Mesenchymal stem cell (in vitro differentiated cells and primary cell): ENCODE measurements around the gene CHEK2.

Experiments used
- DNase-seq: peaks from one replicate; pipeline ENCODE4 v3.0.0-alpha.2; 2013
- H2AFZ ChIP-seq: one replicate; pipeline ENCODE4 v1.6.1; 2013; ENCODE audit warnings: low read depth, mild to moderate bottlenecking, control low read depth, inconsistent platforms, low read length, moderate library complexity
- H2AK5ac ChIP-seq: 2 replicates; pipeline ENCODE4 v1.6.1; 2013; ENCODE audit warnings: low read length, moderate library complexity, mild to moderate bottlenecking, inconsistent platforms; ENCODE audit not compliant: severe bottlenecking
- H2BK120ac ChIP-seq: one replicate; pipeline ENCODE4 v1.6.1; 2013; ENCODE audit warnings: low read depth, mild to moderate bottlenecking, inconsistent platforms, low read length, moderate library complexity
- H2BK12ac ChIP-seq, 2 experiments: one replicate each; pipeline ENCODE4 v1.6.1; 2013; ENCODE audit warnings: inconsistent platforms in 2 of 2, low read length in 2 of 2, mild to moderate bottlenecking in 2 of 2, moderate library complexity in 2 of 2, control low read depth in 1 of 2
- H2BK15ac ChIP-seq: one replicate; pipeline ENCODE4 v1.6.1; 2013; ENCODE audit warnings: mild to moderate bottlenecking, low read depth, inconsistent platforms; ENCODE audit not compliant: poor library complexity, severe bottlenecking
- H2BK5ac ChIP-seq: 2 replicates; pipeline ENCODE4 v1.6.1; 2013; ENCODE audit warnings: low read depth, mild to moderate bottlenecking, low read length, control low read depth, inconsistent platforms; ENCODE audit not compliant: poor library complexity, severe bottlenecking
- H3K14ac ChIP-seq, 2 experiments: one replicate each; pipeline ENCODE4 v1.6.1; 2013; ENCODE audit warnings: inconsistent platforms in 2 of 2, low read length in 2 of 2, control low read depth in 1 of 2, mild to moderate bottlenecking in 1 of 2, moderate library complexity in 1 of 2
- H3K18ac ChIP-seq, 2 experiments: one replicate each; pipeline ENCODE4 v1.6.1; 2013; ENCODE audit warnings: inconsistent platforms in 2 of 2, low read length in 2 of 2, control low read depth in 1 of 2, low read depth in 1 of 2, mild to moderate bottlenecking in 1 of 2
- H3K23ac ChIP-seq, 2 experiments: one replicate each; pipeline ENCODE4 v1.6.1; 2013; ENCODE audit warnings: inconsistent platforms in 2 of 2, low read length in 2 of 2, mild to moderate bottlenecking in 2 of 2, moderate library complexity in 2 of 2, control low read depth in 1 of 2
- H3K27ac ChIP-seq: 2 replicates; pipeline ENCODE4 v1.5.1; 2013; ENCODE audit warnings: mild to moderate bottlenecking, moderate library complexity, low read length, control low read depth, inconsistent platforms; ENCODE audit not compliant: poor library complexity, severe bottlenecking
- H3K27me3 ChIP-seq, 2 experiments: 2 replicates each; pipeline versions ENCODE4 v1.6.1 to v1.7.0; 2013; ENCODE audit warnings: low read length in 2 of 2, mild to moderate bottlenecking in 2 of 2, moderate library complexity in 2 of 2, control low read depth in 1 of 2, inconsistent platforms in 1 of 2; ENCODE audit not compliant: control insufficient read depth in 1 of 2, insufficient read depth in 1 of 2
- H3K36me3 ChIP-seq, 2 experiments: 2 replicates each; pipeline versions ENCODE4 v1.6.1 to v1.7.0; 2013; ENCODE audit warnings: low read length in 2 of 2, control low read depth in 1 of 2, inconsistent platforms in 1 of 2, low read depth in 1 of 2, mild to moderate bottlenecking in 1 of 2; ENCODE audit not compliant: insufficient read depth in 2 of 2, control insufficient read depth in 1 of 2
- H3K4ac ChIP-seq, 2 experiments: one replicate each; pipeline ENCODE4 v1.6.1; 2013; ENCODE audit warnings: inconsistent platforms in 2 of 2, low read length in 2 of 2, mild to moderate bottlenecking in 2 of 2, moderate library complexity in 2 of 2, control low read depth in 1 of 2, low read depth in 1 of 2
- H3K4me1 ChIP-seq: 2 replicates; pipeline ENCODE4 v1.6.1; 2013; ENCODE audit warnings: low read depth, low read length, control low read depth; ENCODE audit not compliant: control insufficient read depth, insufficient read depth
- H3K4me2 ChIP-seq: 2 replicates; pipeline ENCODE4 v1.6.1; 2013; ENCODE audit warnings: low read length, mild to moderate bottlenecking, inconsistent platforms; ENCODE audit not compliant: poor library complexity, severe bottlenecking
- H3K4me3 ChIP-seq, 2 experiments: 2 replicates each; pipeline versions ENCODE4 v1.5.1 to v1.7.0; 2013; ENCODE audit warnings: low read length in 2 of 2, mild to moderate bottlenecking in 2 of 2, control low read depth in 1 of 2, low read depth in 1 of 2; ENCODE audit not compliant: insufficient read depth in 1 of 2
- H3K79me1 ChIP-seq: replicated peaks from 2 replicates; pipeline ENCODE4 v1.6.1; 2013; ENCODE audit warnings: mild to moderate bottlenecking, control low read depth, low read length, inconsistent platforms; ENCODE audit not compliant: poor library complexity, severe bottlenecking
- H3K9ac ChIP-seq: 2 replicates; pipeline ENCODE4 v1.7.0; 2013; ENCODE audit warnings: mild to moderate bottlenecking, low read length, moderate library complexity
- H3K9me3 ChIP-seq: 2 replicates; pipeline ENCODE4 v1.7.0; 2013; ENCODE audit warnings: mild to moderate bottlenecking, low read length; ENCODE audit not compliant: control insufficient read depth
- H4K8ac ChIP-seq: one replicate; pipeline ENCODE4 v1.6.1; 2013; ENCODE audit warnings: inconsistent platforms, mild to moderate bottlenecking, low read length, moderate library complexity
- H4K91ac ChIP-seq: one replicate; pipeline ENCODE4 v1.6.1; 2013; ENCODE audit warnings: mild to moderate bottlenecking, low read length, inconsistent platforms
- WGBS: methylation state at CpG from one replicate; pipeline ENCODE4 v1.1.7; 2013; ENCODE audit warnings: mixed read lengths; 5-methylcytosine and 5-hydroxymethylcytosine counted together

Gene CHEK2

DNA sequence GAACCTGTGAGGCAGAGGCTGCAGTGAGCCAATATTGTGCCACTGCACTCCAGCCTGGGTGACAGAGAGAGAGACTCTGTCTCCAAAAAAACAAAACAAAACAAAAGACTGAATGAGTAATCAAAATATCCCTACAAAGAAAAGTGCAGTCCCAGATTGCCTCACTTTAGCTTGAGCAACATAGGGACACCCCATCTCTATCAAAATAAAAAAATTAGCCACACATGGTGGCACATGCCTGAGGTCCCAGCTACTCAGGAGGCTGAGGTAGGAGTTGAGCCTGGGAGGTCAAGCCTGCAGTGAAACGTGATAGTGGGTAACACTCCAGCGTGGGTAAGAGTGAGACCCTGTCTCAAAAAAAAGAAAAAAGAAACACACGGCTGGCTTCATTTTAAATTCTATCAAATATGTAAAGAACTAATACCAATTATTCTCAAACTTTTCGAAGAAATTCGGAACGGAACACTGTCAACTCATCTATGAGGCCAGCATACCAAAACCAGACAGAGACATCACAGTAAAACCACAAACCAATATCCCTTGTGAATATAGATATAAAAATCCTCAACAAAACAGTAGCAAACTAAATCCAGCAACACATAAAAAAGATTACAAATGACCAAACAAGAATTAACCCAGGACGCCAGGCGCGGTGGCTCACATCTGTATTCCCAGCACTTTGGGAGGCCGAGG, 12.9 kb downstream of the CHEK2 start:
- H2BK5ac ChIP-seq = no peak overlapping the region
- H2AK5ac ChIP-seq = no peak overlapping the region
- no peak overlapping the region for H3K18ac ChIP-seq
- no peak overlapping the region for H3K4me2 ChIP-seq
- no peak overlapping the region for H2AFZ ChIP-seq
- H2BK15ac ChIP-seq = no peak overlapping the region
- H3K27ac ChIP-seq = no peak overlapping the region
- 97% methylated on average over 9 of the region's 10 CpGs for WGBS
- peaks cover under 1% of the 10 kb centered on the region for H3K79me1 ChIP-seq
- no peaks in the 10 kb centered on the region for H3K4me1 ChIP-seq
- no peak overlapping the region for H4K8ac ChIP-seq
- DNase-seq = peak; percentile 35
- no peak overlapping the region for H4K91ac ChIP-seq
- no peak overlapping the region for H3K4me3 ChIP-seq
- no peak overlapping the region for H2BK120ac ChIP-seq
- H3K4ac ChIP-seq = no peak overlapping the region
- H3K14ac ChIP-seq = no peak overlapping the region
- no peaks in the 10 kb centered on the region for H3K9me3 ChIP-seq
- H3K23ac ChIP-seq = no peak overlapping the region
- no peak overlapping the region for H2BK12ac ChIP-seq
- peaks cover 0 to 26% of the 10 kb centered on the region in 2 experiments for H3K36me3 ChIP-seq
- peak overlapping the region; percentile 36 for H3K9ac ChIP-seq
- no peaks in the 10 kb centered on the region for H3K27me3 ChIP-seq

DNA sequence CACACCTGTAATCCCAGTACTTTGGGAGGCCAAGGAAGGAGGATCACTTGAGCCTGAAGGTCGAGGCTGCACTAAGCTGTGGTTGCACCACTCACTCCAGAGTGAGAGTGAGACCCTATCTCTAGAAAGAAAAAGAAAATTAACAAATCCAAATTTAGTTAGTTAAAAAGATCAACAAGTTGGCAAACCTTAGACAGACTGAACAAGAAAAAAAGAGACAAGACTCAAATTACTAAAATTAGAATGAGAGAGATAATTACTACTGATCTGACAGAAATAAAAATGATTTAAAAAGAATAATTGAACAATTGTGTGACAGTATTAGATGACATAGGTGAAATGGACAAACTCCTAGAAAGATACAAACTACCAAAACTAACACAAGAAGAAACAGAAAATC, 13.6 kb downstream of the CHEK2 start:
- Histone ChIP-seq H3K4me3 (no peak overlapping the region), H3K14ac (no peak overlapping the region), H2AK5ac (no peak overlapping the region), H3K36me3 (peaks cover 0 to 21% of the 10 kb centered on the region in 2 experiments), H3K9me3 (no peaks in the 10 kb centered on the region), H2BK5ac (no peak overlapping the region), H3K4ac (no peak overlapping the region), H3K9ac (peak overlapping the region; percentile 36), H4K8ac (no peak overlapping the region), H4K91ac (no peak overlapping the region), H3K23ac (no peak overlapping the region), H2BK15ac (no peak overlapping the region), H3K79me1 (no peaks in the 10 kb centered on the region), H2AFZ (no peak overlapping the region), H3K4me2 (no peak overlapping the region), H3K27ac (no peak overlapping the region), H2BK120ac (no peak overlapping the region), H2BK12ac (no peak overlapping the region), H3K27me3 (no peaks in the 10 kb centered on the region), H3K18ac (no peak overlapping the region), H3K4me1 (no peaks in the 10 kb centered on the region)
- DNase-seq = no peak
- no CpG with 5 or more reads among the region's 1 CpG for WGBS

DNA sequence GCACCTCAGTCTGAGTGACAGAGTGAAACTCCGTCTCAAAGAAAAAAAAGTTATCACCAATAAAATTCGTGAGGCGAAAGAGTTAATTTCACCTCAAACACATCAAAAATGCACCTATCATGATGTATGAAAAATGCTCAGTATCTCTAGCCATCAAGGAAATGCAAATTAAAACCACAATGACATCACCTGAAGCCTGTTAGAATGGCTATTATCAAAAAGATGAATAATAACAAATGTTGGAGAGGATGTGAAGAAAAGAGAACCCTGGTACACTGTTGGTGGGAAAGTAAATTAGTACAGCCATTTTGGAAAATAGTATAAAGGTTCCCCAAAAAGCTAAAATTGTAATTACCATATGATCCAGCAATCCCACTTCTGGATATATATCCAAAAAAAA, 23.6 kb downstream of the CHEK2 start:
- peaks cover 3% of the 10 kb centered on the region for H3K79me1 ChIP-seq
- H2BK12ac ChIP-seq = no peak overlapping the region
- H3K4ac ChIP-seq = no peak overlapping the region
- H3K9me3 ChIP-seq = no peaks in the 10 kb centered on the region
- no peak overlapping the region for H2AFZ ChIP-seq
- 94% methylated on average over 3 of the region's 3 CpGs for WGBS
- no peak overlapping the region for H4K8ac ChIP-seq
- no peak overlapping the region for H3K4me3 ChIP-seq
- no peak overlapping the region for H3K18ac ChIP-seq
- no peak overlapping the region for H4K91ac ChIP-seq
- no peak overlapping the region for H2BK15ac ChIP-seq
- no peak overlapping the region for H3K27ac ChIP-seq
- H3K9ac ChIP-seq = no peak overlapping the region
- H3K14ac ChIP-seq = no peak overlapping the region
- H3K36me3 ChIP-seq = peaks cover 0 to 22% of the 10 kb centered on the region in 2 experiments
- no peak overlapping the region for H3K4me2 ChIP-seq
- peaks cover 4% of the 10 kb centered on the region for H3K4me1 ChIP-seq
- no peak overlapping the region for H2BK120ac ChIP-seq
- no peak overlapping the region for H2AK5ac ChIP-seq
- H2BK5ac ChIP-seq = no peak overlapping the region
- DNase-seq = no peak
- H3K27me3 ChIP-seq = no peaks in the 10 kb centered on the region
- H3K23ac ChIP-seq = no peak overlapping the region

DNA sequence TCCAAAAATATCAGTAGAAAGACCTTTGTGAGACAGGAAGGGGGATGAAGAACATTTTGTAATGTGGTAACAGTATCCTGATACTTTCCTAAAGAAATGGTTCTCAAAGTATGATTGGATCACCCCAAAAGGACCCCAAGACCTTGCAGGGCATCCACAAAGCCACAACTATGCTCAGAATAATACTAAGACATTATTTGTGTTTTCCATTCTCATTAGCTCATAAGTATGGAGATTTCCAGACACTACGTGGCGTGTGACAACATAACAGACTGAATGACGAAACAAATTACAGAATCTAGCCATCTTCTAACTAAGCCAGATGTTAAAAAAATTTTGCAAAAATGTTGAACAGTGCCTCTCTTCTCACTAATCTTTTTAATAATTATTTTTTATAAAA, 24.9 kb downstream of the CHEK2 start:
- Histone ChIP-seq H3K4ac (no peak overlapping the region), H2BK120ac (no peak overlapping the region)
- WGBS = 100% methylated on average over 3 of the region's 3 CpGs

More for the DNA sequence above, 24.9 kb downstream of the CHEK2 start:
- no peak overlapping the region for H2BK15ac ChIP-seq
- H3K9me3 ChIP-seq = no peaks in the 10 kb centered on the region
- peak overlapping the region; percentile 54 for H2AK5ac ChIP-seq
- H4K8ac ChIP-seq = no peak overlapping the region
- no peak overlapping the region for H2BK12ac ChIP-seq
- H3K27ac ChIP-seq = no peak overlapping the region
- H3K4me1 ChIP-seq = peaks cover 4% of the 10 kb centered on the region
- H3K23ac ChIP-seq = no peak overlapping the region
- no peak overlapping the region for H3K4me3 ChIP-seq
- no peak overlapping the region for H2BK5ac ChIP-seq
- H3K9ac ChIP-seq = no peak overlapping the region
- no peak overlapping the region for H4K91ac ChIP-seq
- no peak overlapping the region for H3K4me2 ChIP-seq
- H3K79me1 ChIP-seq = peaks cover 3% of the 10 kb centered on the region
- no peak overlapping the region for H2AFZ ChIP-seq
- H3K27me3 ChIP-seq = no peaks in the 10 kb centered on the region
- H3K18ac ChIP-seq = no peak overlapping the region
- H3K14ac ChIP-seq = no peak overlapping the region
- peaks cover 0 to 17% of the 10 kb centered on the region in 2 experiments for H3K36me3 ChIP-seq
- DNase-seq = peak; percentile 11
